NAMALWA (cell line): ENCODE measurements around the gene MIB2.
"Not testable (repeated sequence)": the region's sequence is repeated elsewhere in the genome, so short reads cannot be mapped to it uniquely, and the experiment has no call there.

Experiments used
- DNase-seq: peaks from one replicate; pipeline ENCODE4 v3.0.0-alpha.2; 2015; ENCODE audit warnings: low spot score

Gene MIB2

DNA sequence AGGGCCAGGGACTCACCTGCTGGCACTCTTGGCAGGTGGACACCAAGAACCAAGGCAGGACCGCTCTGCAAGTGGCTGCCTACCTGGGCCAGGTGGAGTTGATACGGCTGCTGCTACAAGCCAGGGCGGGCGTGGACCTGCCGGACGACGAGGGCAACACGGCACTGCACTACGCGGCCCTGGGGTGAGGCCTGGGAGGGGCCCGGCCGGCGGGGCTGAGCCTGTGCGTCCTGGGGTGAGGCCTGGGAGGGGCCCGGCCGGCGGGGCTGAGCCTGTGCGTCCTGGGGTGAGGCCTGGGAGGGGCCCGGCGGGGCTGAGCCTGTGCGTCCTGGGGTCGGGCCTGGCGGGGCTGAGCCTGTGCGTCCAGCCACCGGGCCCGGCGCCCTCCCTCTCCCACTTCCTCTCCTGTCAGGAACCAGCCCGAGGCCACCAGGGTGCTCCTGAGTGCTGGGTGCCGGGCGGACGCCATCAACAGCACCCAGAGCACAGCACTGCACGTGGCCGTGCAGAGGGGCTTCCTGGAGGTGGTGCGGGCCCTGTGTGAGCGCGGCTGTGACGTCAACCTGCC lies 12.0 kb downstream of the MIB2 start:
- DNase-seq: no peak

DNA sequence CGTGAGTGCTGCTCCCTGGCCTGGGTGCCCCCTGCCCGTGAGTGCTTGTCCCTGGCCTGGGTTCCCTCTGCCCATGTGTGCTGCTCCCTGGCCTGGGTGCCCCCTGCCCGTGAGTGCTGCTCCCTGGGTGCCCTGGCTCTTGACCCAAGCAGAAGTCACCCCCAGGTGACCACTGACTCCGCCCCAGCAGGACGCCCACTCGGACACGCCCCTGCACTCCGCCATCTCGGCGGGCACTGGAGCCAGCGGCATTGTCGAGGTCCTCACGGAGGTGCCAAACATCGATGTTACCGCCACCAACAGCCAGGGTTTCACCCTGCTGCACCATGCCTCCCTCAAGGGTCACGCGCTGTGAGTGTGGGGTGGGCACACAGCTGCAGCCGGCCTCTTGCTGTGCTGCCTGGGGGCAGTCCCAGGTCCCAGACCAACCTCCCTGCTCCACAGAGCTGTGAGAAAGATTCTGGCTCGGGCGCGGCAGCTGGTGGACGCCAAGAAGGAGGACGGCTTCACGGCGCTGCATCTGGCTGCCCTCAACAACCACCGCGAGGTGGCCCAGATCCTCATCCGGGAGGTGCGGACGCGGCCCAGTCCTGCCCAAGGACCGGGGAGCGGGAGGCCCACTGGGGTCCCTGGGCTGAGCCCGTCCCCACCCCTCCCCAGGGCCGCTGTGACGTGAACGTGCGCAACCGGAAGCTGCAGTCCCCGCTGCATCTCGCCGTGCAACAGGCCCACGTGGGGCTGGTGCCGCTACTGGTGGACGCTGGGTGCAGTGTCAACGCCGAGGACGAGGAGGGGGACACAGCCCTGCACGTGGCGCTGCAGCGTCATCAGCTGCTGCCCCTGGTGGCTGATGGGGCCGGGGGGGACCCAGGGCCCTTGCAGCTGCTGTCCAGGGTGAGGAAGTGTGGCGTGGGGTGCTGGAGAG lies 12.8 kb downstream of the MIB2 start:
- DNase-seq: no peak

DNA sequence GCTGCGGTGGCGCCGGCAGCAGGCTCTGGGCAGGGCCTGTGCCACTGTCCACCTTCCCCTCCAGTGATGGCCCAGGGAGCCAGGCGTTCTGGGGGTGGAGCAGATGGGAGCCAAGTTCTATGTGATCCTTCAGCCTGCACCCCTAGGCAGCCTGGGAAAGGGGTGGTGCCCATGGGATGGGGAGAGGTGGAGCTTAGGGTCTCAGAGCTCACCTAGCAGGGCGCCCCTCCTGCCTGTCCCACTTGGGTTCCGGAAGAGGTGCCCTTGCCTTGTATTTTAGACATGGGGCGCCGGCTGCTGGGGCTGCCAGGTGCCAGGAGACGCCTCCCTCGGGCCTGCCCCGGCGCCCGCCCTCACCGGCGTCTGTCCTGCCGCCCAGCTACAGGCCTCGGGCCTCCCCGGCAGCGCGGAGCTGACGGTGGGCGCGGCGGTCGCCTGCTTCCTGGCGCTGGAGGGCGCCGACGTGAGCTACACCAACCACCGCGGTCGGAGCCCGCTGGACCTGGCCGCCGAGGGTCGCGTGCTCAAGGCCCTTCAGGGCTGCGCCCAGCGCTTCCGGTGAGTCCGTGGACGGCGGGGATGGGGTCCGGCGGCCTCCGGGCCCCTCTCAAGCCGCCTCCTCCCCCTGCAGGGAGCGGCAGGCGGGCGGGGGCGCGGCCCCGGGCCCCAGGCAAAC lies 13.6 kb downstream of the MIB2 start:
- DNase-seq: no peak

DNA sequence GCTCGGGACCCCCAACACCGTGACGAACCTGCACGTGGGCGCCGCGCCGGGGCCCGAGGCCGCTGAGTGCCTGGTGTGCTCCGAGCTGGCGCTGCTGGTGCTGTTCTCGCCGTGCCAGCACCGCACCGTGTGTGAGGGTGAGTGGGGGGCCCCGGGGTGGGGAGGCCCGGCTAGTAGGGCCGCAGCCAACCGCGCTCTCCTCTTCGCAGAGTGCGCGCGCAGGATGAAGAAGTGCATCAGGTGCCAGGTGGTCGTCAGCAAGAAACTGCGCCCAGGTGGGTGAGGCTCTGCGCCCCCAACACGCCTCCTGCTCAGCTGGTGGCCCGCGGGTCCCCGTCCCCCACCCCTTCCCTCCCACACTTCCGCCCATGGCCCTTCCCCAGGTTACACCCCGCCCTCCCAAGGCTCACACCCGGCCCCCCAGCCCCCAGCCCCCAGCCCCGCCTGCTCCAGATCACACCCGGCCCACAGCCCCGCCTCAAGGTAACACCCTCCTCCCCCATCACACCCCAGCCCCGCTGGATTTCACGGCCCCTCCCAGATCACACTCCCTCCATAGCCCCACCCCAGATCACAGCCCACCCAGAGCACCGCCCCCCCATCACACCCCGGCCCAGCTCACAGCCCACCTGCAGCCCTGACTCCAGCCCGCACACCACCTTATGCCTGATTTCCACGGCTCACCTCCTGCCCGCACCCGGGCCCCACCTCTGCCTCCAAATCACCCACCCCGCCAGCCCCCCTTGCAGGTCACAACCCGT lies 14.3 kb downstream of the MIB2 start:
- DNase-seq: peak; percentile 80

DNA sequence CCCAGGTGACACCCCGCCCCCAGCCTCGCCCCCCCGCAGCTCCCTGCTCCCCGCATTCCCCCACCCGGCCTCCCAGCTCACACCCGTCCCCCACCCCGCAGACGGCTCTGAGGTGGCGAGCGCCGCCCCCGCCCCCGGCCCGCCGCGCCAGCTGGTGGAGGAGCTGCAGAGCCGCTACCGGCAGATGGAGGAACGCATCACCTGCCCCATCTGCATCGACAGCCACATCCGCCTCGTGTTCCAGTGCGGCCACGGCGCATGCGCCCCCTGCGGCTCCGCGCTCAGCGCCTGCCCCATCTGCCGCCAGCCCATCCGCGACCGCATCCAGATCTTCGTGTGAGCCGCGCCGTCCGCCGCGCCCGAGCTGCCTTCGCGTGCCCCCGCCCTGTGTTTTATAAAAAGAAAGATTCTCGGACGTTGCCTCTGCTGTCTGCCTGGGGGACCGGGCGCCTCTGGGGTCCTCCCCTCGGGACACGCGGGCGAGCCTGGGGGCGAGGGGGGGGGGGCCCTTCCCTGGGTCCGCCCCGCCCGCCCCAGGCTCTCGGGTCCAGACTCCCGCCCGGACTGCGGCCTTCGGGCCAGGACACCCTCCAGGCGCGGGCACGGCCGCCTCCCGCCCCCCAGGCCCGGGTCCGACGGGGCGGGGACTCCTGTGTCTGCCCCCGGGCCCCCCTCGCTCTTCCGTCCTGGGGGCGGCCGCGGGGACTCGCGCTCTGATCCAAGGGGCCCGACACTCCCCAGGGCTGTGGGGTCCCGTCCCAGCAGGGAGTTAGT lies 15.1 kb downstream of the MIB2 start:
- peak; percentile 98 for DNase-seq

DNA sequence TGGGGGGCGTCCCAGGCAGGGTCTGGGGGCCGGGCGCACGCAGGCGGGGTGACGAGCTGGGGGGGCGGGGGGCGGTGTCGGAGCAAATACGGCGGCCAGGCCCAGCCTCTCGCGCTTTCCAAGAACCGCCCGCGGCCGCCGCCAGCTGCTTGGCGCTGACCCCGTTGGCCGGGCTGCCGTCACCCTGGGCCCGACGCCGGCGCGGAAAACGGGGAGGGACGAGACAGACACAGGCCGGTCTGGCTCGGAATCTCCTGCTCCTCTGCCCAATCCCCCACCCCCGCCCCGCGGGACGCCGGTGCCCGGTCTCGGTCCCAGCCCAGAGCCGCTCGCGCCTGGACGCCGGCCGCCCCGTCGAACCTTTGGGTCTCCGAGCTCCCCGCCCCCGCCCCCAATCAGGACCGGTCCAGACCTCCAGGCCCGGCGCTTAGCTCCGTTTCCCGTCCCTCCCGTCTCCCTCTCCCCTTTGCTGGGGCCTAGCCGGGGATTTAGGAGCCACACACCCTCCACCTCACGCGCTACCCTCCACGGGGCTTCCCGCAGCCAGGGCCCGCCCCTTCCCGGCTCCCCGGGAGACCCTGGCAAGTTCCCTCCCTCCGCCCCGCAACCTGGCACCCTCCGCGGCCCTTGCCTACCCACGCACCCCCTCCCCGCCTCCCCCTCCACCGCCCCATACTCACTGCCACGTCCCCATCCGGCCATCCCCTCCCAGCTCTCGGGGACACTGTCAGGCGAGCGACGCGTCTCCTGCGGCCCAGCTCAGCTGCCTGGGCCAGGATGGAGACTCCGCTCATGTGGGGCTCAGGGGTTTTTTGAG lies 15.9 kb downstream of the MIB2 start:
- no peak for DNase-seq

DNA sequence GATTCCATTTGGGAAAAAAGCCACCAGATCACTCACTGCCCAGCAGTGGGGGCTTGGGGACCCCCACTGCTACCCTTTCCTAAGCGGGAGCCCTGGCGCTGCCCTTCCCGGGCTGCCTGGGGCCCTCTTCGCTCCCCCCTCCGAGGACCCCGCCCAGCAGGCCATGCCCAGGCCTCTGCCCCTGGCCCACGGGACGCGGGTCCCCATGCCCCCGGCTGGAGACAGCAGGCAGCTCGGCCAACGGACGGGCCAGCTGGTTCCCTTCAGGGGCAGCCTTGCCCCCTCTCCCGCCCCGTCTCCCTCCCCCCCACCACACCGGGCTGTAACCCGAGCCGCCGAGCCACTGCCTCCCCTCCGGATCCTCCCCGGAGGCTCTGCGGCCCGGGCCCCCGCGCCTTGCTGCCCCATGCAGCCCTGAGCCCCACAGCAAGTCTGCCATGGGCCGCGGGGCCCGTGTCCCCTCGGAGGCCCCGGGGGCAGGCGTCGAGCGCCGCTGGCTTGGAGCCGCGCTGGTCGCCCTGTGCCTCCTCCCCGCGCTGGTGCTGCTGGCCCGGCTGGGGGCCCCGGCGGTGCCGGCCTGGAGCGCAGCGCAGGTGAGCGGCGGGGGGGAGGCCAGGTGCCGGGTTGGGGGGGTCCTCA lies 16.6 kb downstream of the MIB2 start, which contains the start of gene MMP23B:
TSS of gene MMP23B (plus strand) at position 392 of the 639 bp plus-strand sequence. CDS start at position 438, 46 bp downstream.
- no peak for DNase-seq

DNA sequence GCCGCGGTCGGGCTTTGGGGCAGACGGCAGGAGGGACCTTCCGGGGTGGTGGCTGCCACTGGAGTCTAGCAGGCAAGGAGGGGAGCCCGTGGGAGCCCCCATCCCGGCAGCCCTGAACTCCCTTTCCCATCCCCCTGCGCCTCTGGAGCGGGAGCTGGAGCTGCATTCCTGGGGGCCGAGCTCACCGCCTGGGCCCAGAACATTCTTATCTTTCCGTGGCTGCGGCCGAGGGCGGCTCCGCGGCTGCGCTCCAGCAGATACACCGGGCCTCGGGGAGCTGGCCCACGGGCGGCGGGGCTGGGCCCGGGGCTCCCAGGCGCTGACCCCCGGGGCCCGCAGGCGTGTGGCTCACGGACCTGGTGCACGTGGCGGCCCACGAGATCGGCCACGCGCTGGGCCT lies 18.1 kb downstream of the MIB2 start:
- DNase-seq: not testable (repeated sequence)

DNA sequence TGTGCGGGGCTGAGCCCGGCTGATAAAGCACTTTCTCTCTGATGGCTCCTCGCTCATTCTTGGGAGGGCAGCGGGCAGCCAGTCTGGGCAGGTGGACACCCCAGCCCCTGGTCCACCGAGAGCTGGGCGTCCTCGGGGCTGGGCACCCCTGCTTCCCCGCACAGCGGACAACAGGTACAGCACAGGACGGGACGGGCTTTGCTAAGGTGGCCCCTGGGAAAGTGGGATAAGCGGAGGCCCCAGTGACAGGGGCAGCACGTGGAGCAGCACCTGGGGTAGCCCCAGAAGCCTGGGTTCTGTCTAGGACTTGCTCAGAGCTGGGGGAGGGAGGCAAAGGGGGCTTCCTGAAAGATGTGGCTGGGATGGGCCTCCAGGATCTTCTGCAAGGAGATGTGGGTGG lies 19.3 kb downstream of the MIB2 start:
- not testable (repeated sequence) for DNase-seq

DNA sequence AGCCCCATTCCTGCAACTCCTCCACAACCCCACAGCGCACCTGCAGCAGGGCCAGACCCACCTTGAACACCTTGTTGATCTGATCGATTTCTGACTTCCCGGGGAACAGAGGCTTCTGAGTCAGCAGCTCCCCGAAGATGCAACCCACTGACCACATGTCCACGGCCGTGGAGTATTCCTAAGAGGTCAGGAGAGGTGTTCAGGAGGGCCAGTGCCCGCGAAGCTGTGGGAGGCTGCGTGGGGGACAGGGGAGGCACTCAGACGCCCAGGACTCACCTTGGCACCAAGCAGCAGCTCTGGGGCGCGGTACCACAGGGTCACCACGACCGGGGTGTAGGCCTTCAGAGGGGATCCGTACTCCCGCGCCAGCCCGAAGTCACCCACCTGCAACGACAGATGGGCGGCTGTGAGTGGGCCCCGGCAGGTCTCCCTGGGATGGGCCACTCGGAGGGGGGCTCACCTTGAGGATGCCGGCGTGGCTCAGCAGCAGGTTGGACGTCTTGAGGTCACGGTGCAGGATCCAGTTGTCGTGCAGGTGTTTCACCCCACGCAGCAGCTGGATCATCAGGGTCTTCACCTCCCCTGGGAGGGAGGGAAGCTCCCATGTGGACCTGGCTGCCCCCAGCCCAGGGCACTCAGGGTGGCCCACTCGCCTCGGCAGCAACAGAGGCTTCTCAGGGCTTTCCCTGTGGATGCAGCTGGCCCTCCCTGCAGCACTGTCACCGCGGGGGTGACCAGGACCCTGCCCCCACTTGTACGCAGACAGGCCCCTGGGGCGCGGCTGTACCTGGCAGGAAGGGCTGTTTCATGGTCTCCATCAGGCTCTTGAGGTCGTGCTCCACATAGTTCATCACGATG lies 21.6 kb downstream of the MIB2 start:
- DNase-seq: not testable (repeated sequence)

DNA sequence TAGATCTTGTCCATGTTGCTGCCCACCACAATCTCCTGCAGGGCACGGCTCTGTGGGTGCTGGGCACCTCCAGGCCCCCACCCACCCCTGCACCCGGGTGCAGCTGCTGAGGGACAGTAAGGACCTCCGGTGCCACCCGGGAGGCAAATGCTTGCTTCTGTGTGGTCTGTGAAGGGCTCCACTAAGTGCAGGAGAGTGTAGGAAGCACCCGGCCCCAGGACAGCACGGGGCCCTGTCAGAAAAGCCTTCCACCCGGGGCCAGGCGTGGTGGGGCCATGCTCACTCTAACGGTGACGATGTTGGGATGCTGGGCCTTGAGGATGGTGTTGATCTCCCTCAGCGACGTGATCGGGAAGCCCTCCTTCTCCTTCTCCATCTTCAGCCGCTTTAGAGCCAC lies 22.2 kb downstream of the MIB2 start:
- DNase-seq: not testable (repeated sequence)

DNA sequence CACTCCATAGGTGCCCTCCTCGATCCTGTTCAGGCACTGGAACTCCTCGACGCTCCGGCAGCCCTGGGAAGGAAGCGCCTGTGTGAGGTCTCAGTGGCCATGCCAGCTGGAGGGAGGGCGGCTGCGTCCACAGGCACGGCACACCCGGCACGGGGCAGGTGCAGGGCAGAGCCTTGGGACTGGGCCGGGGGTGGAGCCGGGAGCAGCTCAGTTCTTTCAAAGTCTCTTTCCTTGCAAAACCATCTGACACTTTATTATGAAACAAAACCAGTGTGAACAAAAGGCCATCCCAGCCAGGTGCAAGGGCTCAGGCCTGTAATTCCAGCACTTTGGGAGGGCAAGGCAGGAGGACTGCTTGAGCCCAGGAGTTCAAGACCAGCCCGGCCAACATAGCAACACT lies 23.2 kb downstream of the MIB2 start:
- not testable (repeated sequence) for DNase-seq

DNA sequence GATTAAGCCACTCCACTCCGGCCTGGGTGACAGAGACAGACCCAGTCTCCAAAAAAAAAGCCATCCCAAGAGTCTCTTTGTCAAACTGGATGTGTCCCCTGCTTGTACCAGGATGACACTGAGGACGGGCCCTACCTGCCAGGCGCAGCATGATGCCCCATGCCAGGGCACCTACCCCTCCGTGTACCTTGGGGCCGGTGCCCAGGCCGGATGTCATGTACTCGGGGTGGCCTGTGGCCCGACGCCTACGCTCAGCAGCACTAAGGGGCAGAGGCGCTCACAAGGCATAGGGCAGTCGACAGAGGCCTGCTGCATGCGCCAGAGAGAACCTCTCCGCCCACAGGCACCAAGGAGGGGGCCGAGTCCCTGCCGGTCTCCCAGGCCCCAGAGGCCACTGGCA lies 24.1 kb downstream of the MIB2 start:
- not testable (repeated sequence) for DNase-seq

DNA sequence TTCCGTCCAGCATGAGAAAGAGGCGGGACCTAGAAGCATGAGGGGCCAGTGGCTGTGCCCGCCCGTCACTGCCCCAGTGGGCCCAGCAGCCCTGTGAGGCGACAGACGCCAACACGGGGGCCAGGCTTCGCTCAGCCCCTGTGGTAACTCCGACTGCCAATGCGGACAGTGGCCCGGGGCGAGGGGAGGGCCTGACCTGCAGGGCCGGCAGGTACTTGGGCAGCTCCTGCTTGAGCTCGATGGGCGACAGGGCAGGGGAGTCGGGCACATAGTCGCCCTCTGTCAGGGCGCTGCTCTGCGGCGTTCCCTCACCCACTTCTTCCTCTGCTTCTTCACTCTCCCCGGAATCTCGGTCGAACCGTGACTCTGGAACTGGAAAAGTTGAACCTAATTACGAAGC lies 24.8 kb downstream of the MIB2 start:
- not testable (repeated sequence) for DNase-seq

DNA sequence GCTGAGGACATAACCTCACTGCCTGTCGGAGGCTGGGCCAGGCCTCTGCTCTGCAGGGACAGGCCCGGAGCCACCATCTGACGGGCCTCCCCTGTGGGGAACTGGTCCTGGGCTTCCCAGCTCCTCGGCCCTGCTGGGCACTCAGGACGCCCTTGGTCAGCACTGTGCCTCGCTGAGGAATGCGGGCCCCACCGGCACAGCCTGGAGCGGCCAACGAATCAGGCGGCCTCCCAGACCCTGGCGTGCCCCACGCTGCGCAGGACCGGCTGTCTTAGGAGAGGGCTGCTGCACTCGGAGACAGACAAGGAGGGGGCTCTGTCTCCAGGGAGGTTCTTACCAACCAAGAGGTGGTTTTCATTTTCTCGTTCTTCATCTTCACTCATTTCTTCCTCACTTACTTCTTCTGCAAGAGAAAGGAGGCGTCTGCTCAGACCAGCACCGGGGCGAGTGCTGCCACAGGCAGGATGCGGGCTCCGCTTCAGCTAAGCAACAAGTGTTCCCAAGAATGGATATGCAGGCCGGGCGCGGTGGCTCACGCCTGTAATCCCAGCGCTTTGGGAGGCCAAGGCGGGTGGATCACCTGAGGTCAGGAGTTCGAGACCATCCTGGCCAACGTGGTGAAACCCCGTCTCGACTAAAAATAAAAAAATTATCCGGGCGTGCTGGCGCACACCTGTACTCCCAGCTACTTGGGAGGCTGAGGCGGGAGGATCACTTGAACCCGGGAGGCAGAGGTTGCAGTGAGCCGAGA lies 25.6 kb downstream of the MIB2 start:
- not testable (repeated sequence) for DNase-seq

DNA sequence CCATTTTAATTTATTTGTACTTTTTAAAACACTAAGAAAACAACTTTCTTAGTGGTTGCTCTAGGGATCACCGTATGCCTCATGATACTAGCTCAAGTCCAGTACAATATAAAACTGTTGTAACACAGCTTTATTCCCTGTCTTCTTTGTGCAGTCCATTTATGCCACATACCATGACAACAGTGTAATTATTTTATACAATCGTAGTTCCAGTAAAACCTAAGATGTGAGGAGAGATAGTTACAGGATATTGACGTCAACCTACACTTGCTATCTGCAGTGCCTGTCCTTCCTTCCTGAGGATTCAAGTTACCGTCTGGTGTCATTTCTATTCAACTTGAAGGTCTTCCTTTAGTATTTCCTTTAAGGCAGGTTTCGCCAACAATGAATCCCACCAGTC lies 31.0 kb downstream of the MIB2 start:
- not testable (repeated sequence) for DNase-seq

DNA sequence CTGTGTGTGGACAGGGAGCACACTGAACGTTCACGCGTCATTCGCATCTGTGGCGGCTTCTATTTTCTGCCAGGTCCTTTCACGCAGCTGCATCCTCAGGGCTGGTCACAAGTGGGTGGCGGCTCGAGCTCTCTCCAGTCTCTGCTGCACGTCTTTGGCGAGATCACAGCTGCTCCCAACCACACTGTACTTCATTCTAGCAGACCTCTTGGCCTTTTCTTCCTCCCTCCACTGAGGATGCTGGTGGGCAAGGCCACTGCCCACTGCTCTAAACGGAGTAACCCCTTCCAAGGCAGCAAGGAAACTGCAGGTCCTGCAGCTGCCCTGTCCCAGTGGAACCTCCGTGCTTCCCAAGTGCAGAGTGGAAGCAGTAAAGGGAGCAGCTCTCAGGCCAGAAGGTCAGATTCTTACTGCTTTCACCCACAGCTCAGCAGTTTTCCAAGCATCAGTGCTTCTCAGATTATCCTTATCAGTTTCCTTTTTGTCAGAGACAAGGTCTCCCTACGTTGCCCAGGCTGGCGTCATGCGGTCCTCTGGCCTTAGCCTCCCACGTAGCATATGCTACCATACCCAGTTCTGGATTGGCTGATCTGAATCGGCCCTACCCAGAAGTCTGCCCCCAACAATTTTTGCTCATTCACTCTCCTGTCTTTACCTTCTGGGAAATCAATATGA lies 32.4 kb downstream of the MIB2 start:
- DNase-seq: not testable (repeated sequence)

DNA sequence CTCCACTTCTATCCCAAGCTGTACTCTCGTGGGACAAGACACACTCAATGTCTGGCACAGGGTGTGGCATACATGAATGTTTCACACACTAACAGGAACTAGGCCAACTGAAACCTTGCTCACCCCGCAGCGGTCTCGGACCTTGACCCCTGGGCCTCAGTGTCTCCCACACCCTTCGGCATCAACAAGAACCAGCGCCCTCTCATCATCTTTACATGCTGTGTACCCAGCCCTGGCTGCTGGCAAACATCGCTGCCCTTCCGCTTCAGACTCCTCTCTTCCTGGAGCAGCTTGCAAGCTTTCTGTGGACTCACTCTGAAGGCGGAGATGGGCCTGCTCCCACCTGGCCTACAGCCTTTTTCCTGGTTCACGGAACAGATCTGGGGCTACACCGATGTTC lies 33.0 kb downstream of the MIB2 start:
- DNase-seq: not testable (repeated sequence)
